DMS 273 (cell line): ENCODE results near the gene FHOD3.
A peak's percentile ranks its signal among the peaks of the same experiment; 100 is the strongest.

Experiments used
- DNase-seq: peaks from one replicate; lab custom pipeline; 2025; ENCODE audit not compliant: unreplicated experiment; lab: John Stamatoyannopoulos, UW

FHOD3 gene

DNA sequence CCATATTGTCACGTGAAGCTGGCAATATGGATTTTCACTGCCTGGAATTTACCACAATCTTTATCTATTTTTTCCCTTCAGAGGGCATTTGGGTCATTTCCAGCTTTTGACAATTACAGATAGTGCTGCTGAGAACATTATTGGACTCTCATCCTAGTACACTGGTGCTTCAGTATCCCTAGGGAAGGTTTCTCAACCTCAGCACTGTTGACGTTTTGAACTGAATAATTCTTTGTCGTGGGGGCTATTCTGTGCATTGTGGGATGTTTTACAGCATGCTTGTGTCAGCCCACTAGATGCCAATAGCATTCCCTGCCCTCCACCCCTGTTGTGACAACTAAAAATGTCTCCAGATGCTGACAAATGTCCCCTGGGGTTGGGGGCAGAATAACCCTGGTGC, 345.5 kb downstream of the FHOD3 start:
- DNase-seq = no peak

DNA sequence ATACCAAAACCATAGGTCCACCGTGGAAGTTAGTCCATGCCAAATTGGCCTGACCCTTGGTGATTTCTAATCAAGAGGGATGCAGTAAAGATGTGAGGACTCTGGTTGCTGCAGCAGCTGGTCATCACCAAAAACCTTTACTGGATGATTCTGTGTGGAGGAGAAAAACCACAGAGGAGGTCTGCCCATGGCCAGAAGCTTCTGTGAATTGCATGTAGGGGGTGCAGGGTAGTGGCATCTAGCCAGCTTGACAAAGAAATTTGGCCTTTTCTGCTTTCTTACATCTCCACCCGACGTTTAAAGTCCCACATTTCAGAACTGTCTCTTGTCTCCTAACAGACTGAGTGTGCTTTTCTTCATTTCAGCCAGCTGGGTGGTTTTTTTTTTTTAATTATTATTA, 351.3 kb downstream of the FHOD3 start:
- DNase-seq = no peak

DNA sequence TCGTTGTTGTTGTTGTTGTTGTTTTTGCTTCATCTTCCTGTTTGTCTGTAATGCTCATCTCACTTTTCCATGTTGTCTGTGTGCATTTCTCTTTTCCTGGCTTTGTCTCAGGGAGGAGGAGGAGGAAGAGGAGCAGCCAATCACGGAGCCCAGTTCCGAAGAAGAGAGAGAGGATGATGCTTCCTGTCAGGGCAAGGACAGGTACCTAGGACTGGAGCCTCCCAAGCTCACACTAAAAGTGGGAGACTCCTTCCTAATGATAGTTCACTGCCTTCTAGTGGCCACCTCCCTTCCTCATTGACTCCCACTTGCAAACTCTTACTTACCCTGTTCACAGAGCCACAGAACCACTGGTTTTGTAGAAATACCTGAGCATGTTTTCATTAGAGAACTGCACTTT, 351.7 kb downstream of the FHOD3 start:
- no peak for DNase-seq

DNA sequence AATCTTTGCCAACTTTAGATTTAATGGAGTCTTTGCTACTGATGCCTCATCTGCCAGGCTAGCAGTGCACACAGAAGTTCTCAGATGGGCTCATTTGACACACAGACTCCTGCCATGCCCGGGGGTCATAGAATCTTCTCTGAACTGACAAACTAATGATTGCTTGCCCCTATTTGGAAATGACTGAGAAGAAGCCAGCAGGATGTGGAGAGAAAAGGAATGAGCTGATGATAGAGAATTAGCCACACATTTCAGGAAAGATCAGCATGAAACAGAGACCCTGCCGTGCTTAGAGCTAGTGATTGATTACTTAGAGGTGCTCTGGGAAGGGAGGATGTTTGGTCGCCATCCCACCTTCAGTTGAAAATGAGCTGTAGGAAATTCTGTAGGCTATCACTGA, 352.8 kb downstream of the FHOD3 start:
- no peak for DNase-seq

DNA sequence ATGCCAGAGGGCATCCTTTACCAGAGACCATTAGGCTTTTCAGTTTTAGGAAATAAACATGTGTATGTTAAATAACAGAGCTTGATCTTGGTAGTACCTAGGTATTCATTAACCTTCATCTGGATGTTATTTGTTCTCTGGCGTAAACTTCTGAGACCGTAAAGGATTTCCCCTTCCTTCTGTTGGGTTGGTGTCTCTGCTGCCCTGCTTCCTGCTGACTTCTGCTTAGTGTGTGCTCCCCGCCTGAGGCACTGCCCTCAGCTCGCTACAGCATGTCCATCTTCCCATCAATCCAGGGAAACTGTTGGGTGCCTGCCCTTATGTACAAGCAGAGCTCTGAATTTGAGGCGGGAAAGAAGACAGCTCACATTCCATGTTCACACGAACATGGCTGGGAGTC, 353.4 kb downstream of the FHOD3 start:
- no peak for DNase-seq

DNA sequence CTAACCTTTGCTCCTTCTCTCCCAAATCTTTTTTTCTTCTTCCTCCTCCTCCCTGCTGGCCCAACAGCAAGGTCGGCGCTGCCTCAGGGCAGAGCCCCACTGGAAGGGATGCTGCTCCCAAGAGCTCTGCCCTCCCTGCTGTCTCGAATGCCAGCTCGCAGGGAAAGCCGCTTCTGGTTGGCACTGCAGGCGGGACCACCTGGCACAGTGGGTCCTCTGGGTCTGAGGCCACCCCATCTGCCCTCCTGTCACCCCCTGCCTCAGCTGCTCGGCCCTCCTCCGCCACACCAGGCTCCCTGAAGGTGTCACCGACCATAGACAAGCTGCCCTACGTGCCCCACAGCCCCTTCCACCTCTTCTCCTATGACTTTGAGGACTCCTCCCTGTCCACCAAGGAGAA, 355.0 kb downstream of the FHOD3 start:
- DNase-seq = no peak

DNA sequence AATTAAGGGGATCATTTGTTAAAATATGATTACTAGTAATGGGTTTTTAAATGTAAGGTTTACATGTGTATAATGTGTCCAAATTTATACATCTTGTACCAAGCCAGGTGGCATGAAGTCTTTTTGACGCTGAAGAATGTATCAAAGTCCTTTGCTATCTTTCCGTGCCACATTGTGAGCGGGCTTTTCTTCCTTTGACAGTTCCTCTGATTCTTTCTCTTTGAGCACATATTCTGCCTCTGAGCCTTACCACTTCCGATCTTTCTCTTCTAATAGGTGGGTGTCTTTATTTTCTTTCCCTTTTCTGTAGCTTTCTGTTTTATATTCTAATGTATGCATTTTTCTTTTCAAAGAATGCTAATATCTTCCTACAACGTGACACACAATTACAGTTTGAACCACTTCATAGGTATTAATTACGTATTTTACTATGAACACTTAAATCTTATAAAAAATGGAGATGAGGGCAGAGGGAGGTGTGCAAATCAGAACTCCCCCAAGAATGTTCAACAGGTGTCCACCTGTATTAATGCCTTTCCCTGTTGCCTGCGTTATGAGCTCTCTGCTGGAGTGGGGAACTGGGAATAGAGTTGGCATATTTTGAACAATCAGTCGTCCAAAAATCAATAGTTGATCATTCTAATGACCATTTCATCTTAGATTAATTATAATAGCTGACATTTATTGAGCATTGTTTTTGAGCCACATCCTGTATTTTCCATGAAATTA, 355.8 kb downstream of the FHOD3 start:
- DNase-seq = no peak

DNA sequence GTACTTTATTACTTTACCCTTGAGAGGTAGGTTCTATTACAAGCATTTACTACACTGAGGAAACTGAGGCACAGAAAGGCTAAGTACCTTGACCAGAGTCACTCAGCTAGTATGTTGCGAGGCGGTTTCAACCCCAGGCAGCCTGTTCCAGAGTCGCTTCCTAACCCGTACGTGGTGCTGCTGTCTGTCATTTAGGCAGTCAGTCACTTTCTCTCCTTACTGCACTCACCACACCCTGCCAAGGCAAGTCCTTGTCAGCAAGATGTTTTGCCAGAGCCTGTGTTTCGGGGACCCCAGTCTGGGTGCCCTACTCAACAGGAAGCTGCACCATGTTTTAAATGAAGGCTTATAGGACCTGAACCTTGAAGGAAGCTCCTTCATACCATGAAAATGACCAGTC, 356.4 kb downstream of the FHOD3 start:
- no peak for DNase-seq

DNA sequence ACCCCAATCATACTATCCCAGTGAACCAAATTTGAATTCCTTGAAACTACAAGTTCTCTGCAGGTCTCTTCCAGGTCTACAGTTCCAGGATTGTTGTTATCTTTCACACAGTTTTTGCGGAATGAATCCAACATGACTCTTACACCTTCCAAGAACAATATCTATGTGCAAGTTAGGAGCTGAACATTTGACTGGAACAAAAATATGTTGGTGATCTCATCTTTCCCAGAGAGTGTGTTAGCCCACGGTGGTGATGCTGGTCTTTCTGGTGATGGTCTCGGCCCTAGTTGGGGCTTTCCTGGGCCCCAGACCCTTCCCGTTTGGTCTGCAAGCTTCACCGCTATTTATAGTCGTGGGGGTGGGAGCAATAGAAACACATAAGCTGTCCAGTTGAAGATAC, 357.6 kb downstream of the FHOD3 start:
- no peak for DNase-seq

DNA sequence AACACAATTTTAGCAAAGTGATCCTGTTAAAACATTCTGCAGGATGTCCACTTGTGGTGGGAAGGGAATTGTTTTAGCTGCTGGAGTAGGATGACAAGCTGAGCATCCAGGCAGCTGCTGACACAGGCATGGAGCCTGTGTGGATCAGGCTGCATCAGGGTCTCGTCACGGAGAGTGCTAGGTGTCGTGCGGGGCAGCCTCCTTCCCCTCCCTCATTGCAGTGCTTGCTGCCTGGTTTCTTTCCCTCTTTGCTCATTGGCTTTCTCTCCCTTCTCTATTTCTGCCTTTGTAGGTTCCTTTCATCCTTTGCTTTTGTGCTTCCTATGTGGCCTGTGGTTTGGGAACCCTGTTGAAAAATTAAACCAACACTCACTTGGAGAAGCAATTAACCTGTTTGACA, 358.4 kb downstream of the FHOD3 start:
- no peak for DNase-seq

DNA sequence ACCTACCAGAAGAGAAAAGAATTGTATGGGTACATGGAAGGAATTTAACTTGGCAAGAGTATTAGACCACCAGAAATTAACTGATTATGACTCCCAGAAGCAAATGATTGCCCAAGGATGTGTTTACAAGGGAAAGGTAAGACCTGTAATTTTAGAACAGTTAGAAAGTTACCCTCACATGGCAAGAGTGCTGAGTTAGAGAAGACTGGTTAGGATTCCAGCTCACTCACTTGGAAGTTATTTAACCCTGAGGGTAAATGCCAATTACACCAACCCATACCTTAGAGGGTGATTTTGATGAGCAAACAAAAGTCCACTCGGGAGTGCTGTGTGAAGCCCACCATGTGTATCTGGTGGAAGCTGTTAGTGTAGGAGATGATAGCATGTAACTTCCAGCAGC, 361.1 kb downstream of the FHOD3 start:
- DNase-seq = no peak

DNA sequence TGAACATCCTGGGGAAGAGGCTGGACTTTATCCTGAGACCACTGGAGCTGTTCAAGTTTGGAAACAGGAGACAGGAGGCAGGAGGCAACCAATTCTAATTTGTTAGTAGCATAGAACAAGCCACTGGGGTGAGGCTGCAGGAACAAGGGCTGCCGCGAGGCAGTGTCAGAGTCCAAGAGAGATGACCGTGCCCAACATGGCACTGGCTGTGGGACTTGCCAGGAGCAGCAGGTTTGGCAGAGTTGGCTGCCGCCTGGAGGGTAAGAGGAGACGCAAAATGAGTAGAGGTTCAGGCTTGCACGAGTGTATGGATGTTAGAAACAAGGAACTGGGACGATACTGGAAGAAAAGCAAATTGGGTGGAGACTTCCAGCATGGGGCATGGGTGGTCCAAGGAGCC, 362.8 kb downstream of the FHOD3 start:
- no peak for DNase-seq

DNA sequence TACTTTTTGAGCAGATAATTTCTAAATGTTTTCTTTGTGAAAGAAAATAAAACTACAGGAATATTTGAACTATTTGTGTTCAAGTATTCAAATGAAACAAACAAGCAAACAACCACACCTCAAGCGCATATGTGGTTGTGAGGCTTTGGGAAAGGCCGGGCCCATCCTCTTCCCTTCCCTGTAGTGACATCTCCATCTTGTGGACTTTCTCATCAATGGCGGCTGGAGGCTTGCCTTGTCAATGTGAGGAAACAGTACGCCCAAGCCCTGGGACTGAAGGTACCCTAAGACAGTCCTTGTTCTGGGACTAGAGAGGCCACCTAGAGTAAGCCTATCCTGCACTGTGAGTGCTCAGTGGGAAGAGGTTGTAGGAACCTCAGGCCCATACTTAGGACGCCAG, 364.5 kb downstream of the FHOD3 start:
- peak; percentile 43 for DNase-seq

DNA sequence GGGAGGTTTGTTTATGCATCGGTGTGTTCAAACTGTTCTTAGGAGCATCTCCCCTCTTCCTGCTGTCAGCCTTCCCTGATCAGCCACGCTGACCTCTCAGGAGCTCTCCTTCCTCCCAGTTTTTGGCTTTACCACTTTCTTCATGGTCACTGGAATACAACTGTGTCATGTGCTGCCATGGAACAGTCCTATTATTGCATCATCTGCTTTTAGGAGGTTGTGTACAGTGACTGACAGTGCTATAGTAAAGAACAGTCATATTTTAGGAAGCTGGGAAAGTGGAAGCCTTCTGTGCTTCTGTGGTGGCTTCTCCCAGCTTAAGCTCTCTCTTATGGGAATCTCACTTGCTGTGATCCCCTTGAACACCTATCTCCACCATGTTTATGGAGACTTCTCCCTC, 365.8 kb downstream of the FHOD3 start:
- no peak for DNase-seq

DNA sequence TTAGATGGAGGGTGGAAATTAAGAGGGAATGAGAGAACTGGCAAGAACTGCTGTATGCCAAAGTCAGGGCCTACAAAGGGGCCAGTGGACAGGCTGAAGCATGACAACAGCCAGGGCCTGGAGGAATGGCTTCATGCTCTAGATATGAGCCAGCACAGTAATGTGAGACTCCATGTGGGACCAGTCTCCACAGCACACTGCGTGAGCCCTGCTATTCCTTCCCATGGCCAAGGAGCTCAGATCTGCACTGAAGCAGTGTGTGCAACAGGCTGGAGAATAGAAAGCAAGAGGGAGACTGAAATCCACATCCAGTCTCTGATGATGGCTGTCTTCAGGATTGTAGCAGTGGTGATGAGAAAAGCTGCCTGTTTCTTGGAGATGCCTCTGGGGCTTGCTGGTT, 368.4 kb downstream of the FHOD3 start:
- no peak for DNase-seq

DNA sequence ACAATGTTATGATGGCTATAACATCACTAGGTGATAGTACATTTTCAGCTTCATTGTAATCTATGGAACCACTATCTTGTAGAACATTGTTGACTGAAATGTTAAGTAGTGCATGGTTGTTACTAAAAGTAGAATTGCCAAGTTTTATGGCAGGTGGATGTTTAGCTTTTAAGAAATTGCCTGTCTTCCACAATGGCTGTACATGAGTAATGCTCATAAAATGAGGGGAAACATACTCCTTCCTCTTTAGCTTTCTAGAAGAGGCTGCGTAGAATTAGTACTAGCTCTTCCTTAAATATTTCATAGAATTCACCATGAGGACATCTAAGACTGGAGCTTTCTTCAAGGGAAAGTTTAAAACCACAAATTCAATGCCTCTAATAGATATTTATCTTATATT, 370.3 kb downstream of the FHOD3 start:
- DNase-seq = no peak

DNA sequence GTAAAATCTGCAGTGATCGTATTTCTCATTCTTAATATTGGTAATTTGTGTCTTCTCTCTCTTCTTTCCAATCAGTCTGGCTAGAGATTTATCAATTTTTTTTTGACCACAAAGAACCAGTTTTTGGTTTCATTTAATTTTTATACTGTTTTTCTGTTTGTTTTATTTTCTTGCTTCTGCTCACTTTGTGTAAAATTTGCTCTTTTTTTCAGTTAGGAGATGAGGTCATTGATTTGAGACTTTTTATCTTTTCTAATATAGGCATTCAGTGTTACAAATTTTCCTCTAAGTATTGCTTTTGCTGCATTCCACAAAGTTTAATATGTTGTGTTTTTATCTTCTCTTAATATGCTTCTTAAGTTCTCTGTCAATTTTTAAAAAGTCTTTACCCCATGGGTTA, 370.8 kb downstream of the FHOD3 start:
- DNase-seq = no peak

DNA sequence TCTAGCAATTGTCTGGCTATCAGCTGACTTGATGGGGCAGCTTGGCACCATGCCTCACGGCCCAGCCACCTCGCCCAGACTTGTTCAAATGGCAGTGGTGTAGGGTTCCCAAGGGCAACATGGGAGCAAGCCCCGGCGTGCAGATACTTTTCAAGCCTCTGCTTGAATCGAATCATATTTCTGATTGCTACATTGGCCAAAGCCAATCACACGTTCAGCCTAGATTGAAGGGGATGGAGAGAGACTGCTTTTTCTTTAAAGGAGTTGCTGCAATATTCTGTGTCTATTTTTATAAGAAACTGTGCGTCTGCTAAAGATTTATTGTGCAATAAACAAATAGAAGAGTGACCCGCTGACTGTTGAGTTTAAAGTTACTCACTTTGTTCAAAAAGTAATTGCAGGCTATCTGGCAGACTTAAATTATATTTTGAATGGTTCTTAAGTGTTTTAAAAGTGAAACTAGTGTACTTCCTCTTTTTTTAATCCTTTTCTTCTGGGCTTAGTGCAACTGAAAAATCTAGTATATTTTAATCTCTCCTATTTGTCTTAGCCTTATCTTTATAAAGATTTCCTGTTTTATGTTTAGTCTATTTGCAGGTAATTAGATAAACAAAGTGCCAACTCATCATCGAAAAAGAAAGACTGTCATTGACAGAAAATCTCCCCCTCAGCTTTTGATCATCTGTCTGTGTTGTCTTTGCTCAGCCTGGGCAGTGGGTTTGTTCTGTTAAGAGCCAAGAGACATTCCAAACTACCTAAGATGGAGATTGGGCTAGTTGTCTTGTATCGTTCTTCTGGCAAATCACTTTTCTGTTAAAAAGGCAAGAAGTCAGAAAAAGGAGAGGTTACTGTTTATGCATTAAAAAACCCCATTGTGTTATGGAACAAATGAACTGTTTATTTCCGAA, 375.2 kb downstream of the FHOD3 start:
- peak; percentile 92 for DNase-seq

DNA sequence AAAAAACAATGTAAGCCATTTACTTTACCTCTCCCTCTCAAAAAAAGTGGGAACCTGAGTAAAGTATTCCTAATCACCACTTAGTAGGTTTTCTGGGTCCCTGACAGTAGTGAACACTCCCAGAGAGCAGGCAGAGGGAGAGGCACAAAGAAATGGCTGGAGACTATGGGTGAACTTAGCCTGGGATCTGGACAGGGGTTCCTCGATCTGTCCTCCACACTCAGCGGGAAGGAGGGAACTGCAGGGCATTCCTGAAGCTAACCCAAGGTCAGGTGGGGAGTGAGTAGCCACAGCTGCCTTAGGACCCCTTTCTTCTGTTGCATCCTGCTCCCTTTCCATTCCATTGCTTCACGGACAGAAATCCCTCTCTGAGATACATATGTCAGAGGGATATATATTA, 375.9 kb downstream of the FHOD3 start:
- DNase-seq = no peak

DNA sequence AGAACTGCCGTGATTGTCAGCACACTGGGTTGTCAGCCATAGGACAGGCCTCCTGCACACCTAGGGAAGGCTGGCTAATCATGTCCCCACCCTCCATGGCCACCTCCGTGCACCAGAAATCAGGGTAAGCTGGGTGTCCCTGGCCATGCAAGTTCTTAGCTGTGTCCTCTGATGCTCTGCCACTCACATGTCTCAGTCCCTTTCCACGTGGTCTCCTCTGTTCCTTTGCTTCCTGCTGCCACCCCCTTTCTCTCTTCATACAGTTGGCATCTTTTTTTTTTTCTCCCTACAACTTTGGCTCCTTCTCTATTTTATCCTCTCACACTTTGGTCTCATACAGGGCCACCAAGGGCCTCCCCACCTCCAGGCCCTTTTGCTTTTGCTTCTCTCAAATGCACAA, 377.6 kb downstream of the FHOD3 start:
- no peak for DNase-seq

DNA sequence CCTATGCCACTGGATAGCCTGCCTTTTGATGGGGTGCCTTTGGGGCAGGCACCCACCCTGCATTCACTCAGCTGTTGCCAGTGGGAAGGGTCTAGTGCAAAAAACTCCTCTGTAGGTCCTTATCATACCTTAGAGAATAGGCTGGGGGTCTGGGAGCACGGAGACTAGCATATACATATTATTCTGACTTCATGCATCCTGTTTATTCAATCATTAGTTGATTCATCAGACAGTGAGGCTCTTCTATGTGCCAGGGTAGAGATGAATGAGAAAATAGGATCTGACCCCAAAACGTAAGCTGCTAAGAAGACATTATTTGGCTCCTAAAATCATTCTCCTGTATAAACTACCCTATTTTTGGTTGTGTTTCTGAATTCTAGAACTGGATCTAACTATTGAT, 378.0 kb downstream of the FHOD3 start:
- DNase-seq = no peak

DNA sequence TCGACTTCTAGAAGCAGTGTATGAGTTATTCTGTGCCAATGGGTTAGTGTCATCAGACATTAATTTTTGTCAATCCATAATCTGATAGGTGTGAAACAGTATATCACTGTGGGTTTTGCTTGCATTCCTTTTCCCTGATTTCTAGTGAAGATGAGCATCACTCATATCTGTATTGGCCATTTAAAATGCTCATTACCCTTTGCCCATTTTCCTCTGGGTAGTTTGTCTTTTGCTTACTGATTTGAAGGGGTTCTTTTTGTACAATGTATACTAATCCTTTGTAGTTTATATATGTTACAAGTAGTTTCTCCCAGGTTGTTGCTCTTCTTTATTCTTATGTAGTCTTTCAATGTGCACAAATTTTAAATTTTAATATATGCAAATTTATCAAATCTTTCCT, 379.1 kb downstream of the FHOD3 start:
- DNase-seq = no peak

DNA sequence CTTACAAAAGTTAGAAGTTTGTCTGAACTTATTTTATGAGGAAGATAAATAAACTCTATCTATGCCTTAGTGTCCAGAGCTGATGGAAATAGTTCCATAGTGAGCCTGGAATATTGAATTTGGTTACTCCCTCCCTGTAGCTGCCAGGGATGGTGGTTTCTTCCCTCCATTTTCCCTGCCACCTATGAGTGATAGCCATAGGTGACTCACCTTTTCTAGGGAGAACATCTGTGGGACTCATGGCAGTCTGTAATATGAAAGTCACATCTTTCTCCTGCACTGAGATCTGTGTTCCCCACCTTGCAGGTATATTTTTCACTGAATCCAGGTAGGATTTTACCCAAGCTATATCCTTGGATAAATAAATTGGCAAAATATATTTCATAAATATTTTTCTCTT, 382.5 kb downstream of the FHOD3 start:
- no peak for DNase-seq
